Astrocyte of the cerebellum (primary cell): ENCODE measurements around the gene KCNIP4.

ENCODE experiments used
- DNase-seq: peaks from one replicate; pipeline ENCODE4 v3.0.0-alpha.2; 2011; ENCODE audit warnings: low read depth
- H3K4me3 ChIP-seq: 2 replicates; pipeline ENCODE4 v1.5.1; 2011; ENCODE audit warnings: mild to moderate bottlenecking, low read depth, low read length, moderate library complexity
- CTCF ChIP-seq: IDR thresholded peaks from 2 replicates; pipeline ENCODE4 v1.5.1; 2012; ENCODE audit warnings: low read length, low read depth, moderate library complexity, mild to moderate bottlenecking; ENCODE audit errors: missing control alignments
- in situ Hi-C: cut with HindIII; loops from 2 replicates; pipeline ENCODE4 v1.10.0; 2017; ENCODE audit warnings: low sequenced_read_pairs

The KCNIP4 gene

GRCh38 chr4:21001490-21001889 is 947.1 kb downstream of the KCNIP4 start:
- in situ Hi-C loops = no loop called here
- TF ChIP-seq CTCF = no peak
- no peak overlapping the region for H3K4me3 ChIP-seq
- DNase-seq = no peak

- in situ Hi-C loops = no loop called here
- TF ChIP-seq CTCF = no peak
- no peak overlapping the region for H3K4me3 ChIP-seq
- no peak for DNase-seq
Observed at GRCh38 chr4:20997886-20998285, 950.7 kb downstream of the KCNIP4 start.

GRCh38 chr4:20995610-20996009 is 953.0 kb downstream of the KCNIP4 start:
- in situ Hi-C loops = no loop called here
- DNase-seq = no peak
- no peak overlapping the region for H3K4me3 ChIP-seq

GRCh38 chr4:20995015-20995414 is 953.6 kb downstream of the KCNIP4 start:
- DNase-seq = no peak
- in situ Hi-C loops = no loop called here
- no peak overlapping the region for H3K4me3 ChIP-seq
- no peak for TF ChIP-seq CTCF

More at GRCh38 chr4:20995610-20996009, 953.0 kb downstream of the KCNIP4 start:
- no peak for TF ChIP-seq CTCF

- no peak for TF ChIP-seq CTCF
- DNase-seq = no peak
- no peak overlapping the region for H3K4me3 ChIP-seq
- in situ Hi-C loops = no loop called here
Observed at GRCh38 chr4:20992002-20992401, 956.6 kb downstream of the KCNIP4 start.

GRCh38 chr4:20987191-20987590 is 961.4 kb downstream of the KCNIP4 start:
- no peak for DNase-seq
- in situ Hi-C loops = no loop called here
- no peak overlapping the region for H3K4me3 ChIP-seq
- TF ChIP-seq CTCF = no peak

- DNase-seq = no peak
- in situ Hi-C loops = no loop called here
- no peak overlapping the region for H3K4me3 ChIP-seq
- TF ChIP-seq CTCF = no peak
Observed at GRCh38 chr4:20984576-20984836, 964.1 kb downstream of the KCNIP4 start.
